Neural crest cell (in vitro differentiated cells): Measurements from ENCODE around the gene COQ2. TPM values are rescaled to one million over a fixed set of nuclear protein-coding genes. Genes with fewer than 3 reads are reported as not detected.
"Not testable (repeated sequence)": the region's sequence is repeated elsewhere in the genome, so short reads cannot be mapped to it uniquely, and the experiment has no call there.

Experiments used
- DNase-seq: peaks from one replicate; pipeline ENCODE4 v3.0.0; 2021; ENCODE audit warnings: low read depth, mixed read lengths, low spot score
- H3K27ac Mint-ChIP-seq: one replicate; pipeline ENCODE4 v1.8.0; 2021; ENCODE audit warnings: mild to moderate bottlenecking, mixed read lengths; ENCODE audit not compliant: unreplicated experiment
- H3K27me3 Mint-ChIP-seq: 2 replicates; pipeline ENCODE4 v1.8.0; 2021; ENCODE audit warnings: low read depth, mild to moderate bottlenecking, mixed read lengths
- H3K36me3 Mint-ChIP-seq: 2 replicates; pipeline ENCODE4 v1.8.0; 2021; ENCODE audit warnings: low read depth, mild to moderate bottlenecking, mixed read lengths
- H3K4me1 Mint-ChIP-seq: 2 replicates; pipeline ENCODE4 v1.8.0; 2021; ENCODE audit warnings: mixed read lengths
- H3K4me3 Mint-ChIP-seq: one replicate; pipeline ENCODE4 v1.8.0; 2021; ENCODE audit warnings: mild to moderate bottlenecking, mixed read lengths
- H3K9me3 Mint-ChIP-seq: 2 replicates; pipeline ENCODE4 v1.8.0; 2021; ENCODE audit warnings: mixed read lengths
- total RNA-seq: library from RNA; stranded (reverse); gene quantifications from 2 replicates; pipeline ENCODE4 v1.2.1, GENCODE V29; 2021
- TF ChIP-seq, protein P1 (sequence below): fragments of 200-600 bp; sonication (generic); conservative IDR thresholded peaks from 2 replicates; pipeline ENCODE4 v1.5.0; 2021; ENCODE audit warnings: antibody characterized with exemption, mild to moderate bottlenecking

The COQ2 gene
- total RNA-seq, 1 donor from 2014 or later = 21.9 TPM

GRCh38 chr4:83234902-83235644, 49.5 kb downstream of the COQ2 start:
- no peak overlapping the region for H3K4me3 Mint-ChIP-seq

GRCh38 chr4:83234387-83234786, 50.2 kb downstream of the COQ2 start:
- not testable (repeated sequence) for DNase-seq, H3K9me3 Mint-ChIP-seq, H3K4me3 Mint-ChIP-seq, H3K36me3 Mint-ChIP-seq, H3K4me1 Mint-ChIP-seq, H3K27ac Mint-ChIP-seq, H3K27me3 Mint-ChIP-seq

More at GRCh38 chr4:83234902-83235644, 49.5 kb downstream of the COQ2 start:
- no peak for DNase-seq
- Mint-ChIP-seq H3K36me3 (no peaks in the 10 kb centered on the region), H3K27me3 (no peaks in the 10 kb centered on the region), H3K4me1 (peaks cover under 1% of the 10 kb centered on the region), H3K9me3 (no peaks in the 10 kb centered on the region), H3K27ac (no peak overlapping the region)
- TF ChIP-seq, protein P1, sequence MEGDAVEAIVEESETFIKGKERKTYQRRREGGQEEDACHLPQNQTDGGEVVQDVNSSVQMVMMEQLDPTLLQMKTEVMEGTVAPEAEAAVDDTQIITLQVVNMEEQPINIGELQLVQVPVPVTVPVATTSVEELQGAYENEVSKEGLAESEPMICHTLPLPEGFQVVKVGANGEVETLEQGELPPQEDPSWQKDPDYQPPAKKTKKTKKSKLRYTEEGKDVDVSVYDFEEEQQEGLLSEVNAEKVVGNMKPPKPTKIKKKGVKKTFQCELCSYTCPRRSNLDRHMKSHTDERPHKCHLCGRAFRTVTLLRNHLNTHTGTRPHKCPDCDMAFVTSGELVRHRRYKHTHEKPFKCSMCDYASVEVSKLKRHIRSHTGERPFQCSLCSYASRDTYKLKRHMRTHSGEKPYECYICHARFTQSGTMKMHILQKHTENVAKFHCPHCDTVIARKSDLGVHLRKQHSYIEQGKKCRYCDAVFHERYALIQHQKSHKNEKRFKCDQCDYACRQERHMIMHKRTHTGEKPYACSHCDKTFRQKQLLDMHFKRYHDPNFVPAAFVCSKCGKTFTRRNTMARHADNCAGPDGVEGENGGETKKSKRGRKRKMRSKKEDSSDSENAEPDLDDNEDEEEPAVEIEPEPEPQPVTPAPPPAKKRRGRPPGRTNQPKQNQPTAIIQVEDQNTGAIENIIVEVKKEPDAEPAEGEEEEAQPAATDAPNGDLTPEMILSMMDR = no peak

- no peak for DNase-seq
- H3K27me3 Mint-ChIP-seq = no peaks in the 10 kb centered on the region
- no peak overlapping the region for H3K27ac Mint-ChIP-seq
- H3K36me3 Mint-ChIP-seq = peaks cover 2% of the 10 kb centered on the region
- H3K4me1 Mint-ChIP-seq = peaks cover 6% of the 10 kb centered on the region
- TF ChIP-seq, protein P1 = no peak
- H3K4me3 Mint-ChIP-seq = no peak overlapping the region
- peaks cover 4% of the 10 kb centered on the region for H3K9me3 Mint-ChIP-seq
Observed at GRCh38 chr4:83232082-83232481, 52.5 kb downstream of the COQ2 start.

DNA sequence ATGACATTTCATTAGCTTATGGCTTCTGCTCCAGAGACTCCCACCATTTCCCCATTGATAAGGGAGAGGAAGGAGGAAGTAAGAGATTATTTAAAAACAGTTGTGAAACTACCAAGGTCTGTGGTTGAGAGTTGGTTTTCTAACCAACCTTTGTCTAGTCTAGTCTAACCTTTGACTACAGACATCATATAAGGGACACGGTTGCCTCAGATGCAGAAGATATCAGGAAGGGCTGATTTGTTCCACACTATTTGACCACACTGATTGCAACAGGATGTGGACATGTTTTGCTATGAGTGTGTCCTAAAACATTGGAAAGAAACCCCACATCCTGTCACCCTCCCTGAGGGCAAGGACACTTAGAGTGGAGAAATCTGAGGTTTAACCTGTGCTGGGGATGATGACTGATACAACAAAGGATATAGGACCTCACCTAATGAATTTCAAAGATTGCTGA, 53.0 kb downstream of the COQ2 start:
- Mint-ChIP-seq H3K4me3 (no peak overlapping the region), H3K9me3 (peaks cover 4% of the 10 kb centered on the region), H3K27ac (no peak overlapping the region), H3K36me3 (peaks cover 2% of the 10 kb centered on the region), H3K27me3 (no peaks in the 10 kb centered on the region), H3K4me1 (peaks cover 6% of the 10 kb centered on the region)
- no peak for DNase-seq
- TF ChIP-seq, protein P1 = no peak

DNA sequence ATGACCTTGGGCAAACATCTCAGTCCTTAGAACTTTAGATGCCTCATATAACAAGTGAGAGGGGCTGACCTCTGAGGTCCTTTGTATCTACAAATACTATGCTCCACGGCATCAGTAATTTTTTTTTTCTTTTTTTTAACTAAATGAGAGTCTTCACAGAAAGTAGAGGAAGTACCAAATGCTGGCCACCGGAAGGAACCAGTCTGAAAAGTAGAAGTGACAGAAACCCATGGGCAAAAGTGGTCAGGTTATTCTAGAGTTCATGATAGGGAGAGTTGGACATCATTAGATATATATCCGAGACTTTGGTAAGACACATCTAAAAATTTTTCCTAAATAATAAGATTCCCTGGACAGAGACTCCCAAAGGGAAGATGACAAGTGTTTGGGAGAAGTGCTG, 53.7 kb downstream of the COQ2 start:
- H3K4me1 Mint-ChIP-seq = peaks cover 6% of the 10 kb centered on the region
- H3K9me3 Mint-ChIP-seq = peaks cover 4% of the 10 kb centered on the region
- TF ChIP-seq, protein P1 = no peak
- H3K4me3 Mint-ChIP-seq = no peak overlapping the region
- H3K36me3 Mint-ChIP-seq = peaks cover 2% of the 10 kb centered on the region
- DNase-seq = no peak
- H3K27me3 Mint-ChIP-seq = no peaks in the 10 kb centered on the region
- H3K27ac Mint-ChIP-seq = no peak overlapping the region

DNA sequence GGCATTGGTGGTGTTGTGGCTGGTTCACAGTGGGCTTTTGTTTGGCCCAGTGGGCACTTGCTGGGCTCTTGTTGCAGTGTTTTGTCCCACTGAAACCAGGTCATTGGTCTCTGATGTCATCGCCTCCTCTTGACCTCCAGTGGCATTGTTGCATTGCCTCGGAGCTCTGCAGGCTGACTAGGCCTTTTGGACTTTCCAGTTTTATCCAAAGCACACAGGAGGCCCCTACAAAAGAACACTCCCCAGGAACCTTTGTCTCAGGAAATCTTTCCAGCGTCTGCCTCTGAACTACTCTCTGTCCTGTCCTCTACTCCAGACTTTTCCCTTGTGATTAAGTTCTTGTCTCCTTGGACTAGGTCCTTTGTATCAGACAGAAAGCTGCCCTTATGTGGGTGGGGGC, 54.8 kb downstream of the COQ2 start:
- TF ChIP-seq, protein P1 = no peak
- Mint-ChIP-seq H3K9me3 (peaks cover 4% of the 10 kb centered on the region), H3K4me3 (no peak overlapping the region), H3K36me3 (peaks cover 2% of the 10 kb centered on the region), H3K27me3 (no peaks in the 10 kb centered on the region), H3K27ac (no peak overlapping the region), H3K4me1 (peaks cover 6% of the 10 kb centered on the region)
- DNase-seq = no peak
